ENCODE results near the gene ZG16.
"Not testable (repeated sequence)": the region's sequence is repeated elsewhere in the genome, so short reads cannot be mapped to it uniquely, and the experiment has no call there.

ZG16 gene, protein sequence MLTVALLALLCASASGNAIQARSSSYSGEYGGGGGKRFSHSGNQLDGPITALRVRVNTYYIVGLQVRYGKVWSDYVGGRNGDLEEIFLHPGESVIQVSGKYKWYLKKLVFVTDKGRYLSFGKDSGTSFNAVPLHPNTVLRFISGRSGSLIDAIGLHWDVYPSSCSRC

DNA sequence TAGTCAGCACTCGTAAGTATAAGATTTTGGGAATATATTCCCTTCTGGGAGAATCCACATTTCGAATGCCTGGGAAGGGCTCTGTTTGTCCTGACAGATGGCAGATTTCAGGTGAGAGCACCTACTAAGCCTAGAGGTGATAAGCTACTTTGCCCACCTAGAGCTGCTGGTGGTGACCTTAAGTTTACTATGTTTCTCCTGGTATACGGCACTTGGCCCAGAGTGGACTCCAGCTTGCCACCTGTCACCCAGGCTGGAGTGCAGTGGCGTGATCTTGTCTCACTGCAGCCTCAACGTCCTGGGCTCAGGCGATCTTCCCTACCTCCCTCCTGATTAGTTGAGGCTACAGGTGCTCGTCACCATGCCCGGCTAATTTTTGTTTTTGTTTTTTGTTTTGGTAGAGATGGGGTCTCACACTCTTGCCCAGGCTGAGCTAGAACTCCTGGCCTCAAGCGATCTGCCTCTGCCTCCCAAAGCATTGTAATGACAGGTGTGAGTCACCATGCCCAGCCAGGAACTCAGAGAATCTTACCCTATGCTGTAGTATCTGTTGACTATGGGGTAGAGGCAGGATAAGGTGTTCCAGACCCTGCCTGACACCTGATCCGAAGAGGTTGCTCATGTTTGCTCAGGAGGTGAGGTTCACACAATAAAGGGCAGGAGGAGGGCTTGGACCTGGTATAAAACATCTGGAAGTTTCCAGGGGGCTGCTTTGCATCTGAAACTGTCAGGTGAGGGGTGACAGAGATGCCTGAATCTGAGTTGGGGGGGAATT, at the start of gene ZG16:
ZG16 (plus strand) TSS at position 681 of the 775 bp plus-strand sequence. CDS start 1,011 bp downstream, outside the sequence.
- no peak for DNase-seq

DNA sequence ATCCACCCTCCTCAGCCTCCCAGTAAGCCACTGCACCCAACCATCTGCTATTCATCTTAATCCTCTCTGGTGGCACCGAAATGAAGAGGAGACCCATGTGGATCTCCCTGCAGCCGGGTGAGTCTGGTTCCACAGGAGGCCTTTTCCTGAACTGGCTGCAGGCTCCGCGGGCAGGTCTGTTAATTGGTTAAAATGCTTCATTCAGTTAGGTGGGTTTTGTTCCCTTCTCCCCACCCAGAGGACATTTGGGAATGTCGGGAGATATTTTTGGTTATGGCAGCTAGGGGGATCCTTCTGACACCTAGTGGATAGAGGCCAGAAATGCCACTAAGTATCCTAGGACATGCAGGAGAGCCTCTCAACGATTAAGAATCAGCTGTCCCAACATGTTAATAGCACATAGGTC, 48.9 kb upstream of the ZG16 start:
- peak; percentile 71 for DNase-seq

GRCh38 chr16:29730649-29731048, 47.4 kb upstream of the ZG16 start:
- DNase-seq, result no peak

- DNase-seq, result not testable (repeated sequence)
Measured at GRCh38 chr16:29731768-29732601, 46.1 kb upstream of the ZG16 start.

GRCh38 chr16:29734786-29735185, 43.3 kb upstream of the ZG16 start:
- no peak for DNase-seq

GRCh38 chr16:29736112-29736511, 41.9 kb upstream of the ZG16 start:
- DNase-seq, result no peak

- peak; percentile 33 for DNase-seq
Measured at GRCh38 chr16:29736764-29737163, 41.3 kb upstream of the ZG16 start.

GRCh38 chr16:29737713-29738112, 40.3 kb upstream of the ZG16 start:
- no peak for DNase-seq

GRCh38 chr16:29738514-29738913, 39.5 kb upstream of the ZG16 start:
- peak; percentile 30 for DNase-seq

- DNase-seq, result not testable (repeated sequence)
Measured at GRCh38 chr16:29739927-29740629, 38.0 kb upstream of the ZG16 start.

DNA sequence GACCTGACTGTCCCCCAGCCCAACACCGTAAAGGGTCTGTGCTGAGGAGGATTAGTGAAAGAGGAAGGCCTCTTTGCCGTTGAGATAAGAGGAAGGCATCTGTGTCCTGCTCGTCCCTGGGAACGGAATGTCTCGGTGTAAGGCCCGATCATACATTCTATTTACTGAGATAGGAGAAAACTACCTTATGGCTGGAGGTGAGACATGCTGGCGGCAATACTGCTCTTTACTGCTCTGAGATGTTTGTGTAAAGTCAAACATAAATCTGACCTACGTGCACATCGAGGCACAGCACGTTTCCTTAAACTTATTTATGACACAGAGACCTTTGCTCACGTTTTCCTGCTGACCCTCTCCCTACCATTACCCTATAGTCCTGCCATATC, 37.4 kb upstream of the ZG16 start:
- DNase-seq, result peak; percentile 21

- no peak for DNase-seq
Measured at GRCh38 chr16:29742683-29743275, 35.3 kb upstream of the ZG16 start.

- DNase-seq, result no peak
Measured at GRCh38 chr16:29743475-29743826, 34.6 kb upstream of the ZG16 start.

DNA sequence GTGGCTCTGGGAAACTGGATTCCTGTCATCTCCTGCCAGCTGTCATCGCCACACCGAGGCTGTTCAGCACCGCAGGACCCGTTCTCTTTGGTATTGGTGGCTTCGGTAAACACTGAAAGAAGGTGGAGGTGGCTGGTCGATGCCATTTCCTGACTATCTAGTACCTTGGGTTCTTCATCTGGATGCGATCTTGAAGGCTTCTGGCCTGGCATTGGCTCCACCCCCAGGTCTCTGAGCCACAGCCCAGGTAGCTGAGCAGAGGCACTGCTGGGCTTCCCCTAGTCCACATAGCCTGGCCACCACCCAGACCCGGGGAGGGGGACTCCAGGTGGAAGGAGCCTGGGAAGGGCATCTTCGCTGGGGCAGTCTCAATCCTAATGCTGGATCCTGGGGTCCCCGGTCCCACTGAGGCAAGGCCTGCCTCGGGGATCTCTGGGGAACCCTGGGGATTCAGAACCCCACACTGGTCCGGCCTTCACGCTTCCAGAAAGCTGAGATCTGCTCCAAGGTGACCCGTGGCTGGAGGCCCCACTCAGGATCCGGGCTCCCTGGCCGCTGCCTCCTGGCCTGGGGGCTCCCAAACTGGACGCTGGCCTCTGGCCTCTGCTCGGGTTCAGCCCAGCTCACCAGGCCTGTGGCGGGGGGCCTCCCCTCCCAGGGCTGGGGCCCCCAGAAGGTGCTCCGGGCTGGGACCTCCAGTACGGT, 34.1 kb upstream of the ZG16 start:
- no peak for DNase-seq

DNA sequence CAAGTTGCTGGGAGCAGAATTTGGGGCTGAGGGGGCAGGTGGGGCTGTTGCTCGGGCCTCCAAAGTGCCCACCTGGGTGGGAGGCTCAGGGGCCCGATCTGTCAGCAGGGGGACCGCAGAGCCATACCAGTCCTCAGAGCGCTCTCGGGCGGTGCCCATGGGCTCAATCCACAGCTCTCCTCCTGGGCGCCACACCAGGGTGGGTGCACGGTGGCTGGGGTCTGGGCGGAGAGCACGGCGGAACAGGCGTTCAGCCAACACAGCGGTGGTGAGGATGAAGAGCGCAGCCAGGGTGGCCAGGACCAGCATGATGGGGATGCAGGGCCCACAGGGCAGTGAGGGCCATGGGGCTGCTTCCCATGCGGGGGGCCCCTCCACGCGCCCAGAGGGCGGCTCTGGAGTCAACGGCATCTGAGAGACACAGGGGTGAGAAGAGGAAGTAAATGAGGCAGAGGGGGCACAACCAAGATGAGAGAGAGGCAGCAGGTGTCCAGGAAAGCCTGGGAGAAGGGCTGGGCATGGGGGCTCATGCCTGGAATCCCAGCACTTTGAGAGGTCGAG, 33.4 kb upstream of the ZG16 start:
- DNase-seq, result peak; percentile 40

GRCh38 chr16:29745121-29745852, 32.8 kb upstream of the ZG16 start:
- DNase-seq, result peak; percentile 74

GRCh38 chr16:29745853-29746345, 32.2 kb upstream of the ZG16 start, which contains the start of gene C16orf54:
C16orf54 (minus strand) TSS chr16:29745990; CDS start chr16:29744951, 1,039 bp downstream.
- peak; percentile 96 for DNase-seq

DNA sequence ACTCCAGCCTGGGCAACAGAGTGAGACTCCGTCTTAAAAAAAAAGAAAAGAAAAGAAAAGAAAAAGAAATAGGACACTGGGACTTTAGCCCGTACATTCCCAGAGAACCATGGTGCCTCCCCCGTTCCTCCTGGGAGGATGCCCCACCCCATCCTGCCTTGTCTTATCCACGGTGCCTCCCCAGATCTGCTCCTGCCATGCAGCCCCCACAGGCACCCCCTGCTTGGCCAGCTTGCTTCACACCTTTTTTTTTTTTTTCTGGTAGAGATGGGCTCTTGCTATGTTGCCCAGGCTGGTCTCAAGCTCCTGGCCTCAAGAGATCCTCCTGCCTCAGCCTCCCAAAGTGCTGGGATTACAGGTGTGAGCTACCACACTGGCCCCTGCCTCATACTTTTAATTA, 31.5 kb upstream of the ZG16 start:
- DNase-seq, result not testable (repeated sequence)

DNA sequence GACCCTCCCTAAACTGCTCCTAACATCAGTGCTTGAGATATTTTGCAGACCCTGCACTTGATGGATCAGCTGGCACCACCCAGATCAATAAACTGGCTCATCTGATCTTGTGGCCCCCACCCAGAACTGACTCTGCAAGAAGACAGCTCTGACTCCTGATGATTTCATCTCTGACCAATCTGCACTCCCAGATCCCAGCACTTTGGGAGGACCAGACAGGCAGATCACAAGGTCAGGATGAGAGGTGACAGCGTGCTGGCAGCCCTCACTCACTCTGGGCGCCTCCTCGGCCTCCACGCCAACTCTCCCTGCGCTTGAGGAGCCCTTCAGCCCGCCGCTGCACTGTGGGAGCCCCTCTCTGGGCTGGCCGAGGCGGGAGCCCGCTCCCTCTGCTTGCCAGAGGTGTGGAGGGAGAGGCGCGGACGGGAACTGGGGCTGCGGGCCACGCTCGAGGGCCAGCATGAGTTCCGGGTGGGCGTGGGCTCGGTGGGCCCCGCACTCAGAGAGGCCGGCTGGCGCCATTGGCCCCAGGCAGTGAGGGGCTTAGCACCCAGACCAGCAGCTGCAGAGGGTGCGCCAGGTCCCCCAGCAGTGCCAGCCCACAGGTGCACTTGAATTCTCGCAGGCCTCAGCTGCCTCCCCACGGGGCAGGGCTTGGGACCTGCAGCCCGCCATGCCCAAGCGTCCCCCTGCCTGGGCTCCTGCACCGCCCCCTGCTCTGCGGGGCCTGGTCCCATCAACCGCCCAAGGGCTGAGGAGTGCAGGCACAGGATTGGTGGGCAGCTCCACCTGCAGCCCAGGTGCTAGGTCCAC, 29.9 kb upstream of the ZG16 start:
- no peak for DNase-seq

- not testable (repeated sequence) for DNase-seq
Measured at GRCh38 chr16:29748760-29749149, 29.3 kb upstream of the ZG16 start.

All from hematopoietic multipotent progenitor cell treated with erythropoietin and hydrocortisone succinate and interleukin-3 and kit ligand, for 6 days (in vitro differentiated cells).